ENCODE data around the gene CASP7. TPM values are rescaled to one million over a fixed set of nuclear protein-coding genes. Genes with fewer than 3 reads are reported as not detected.

Gene CASP7
- total RNA-seq, 2 donors from 2014 or later: 14.3 to 18.3 TPM

Small RNAs within 50 kb of the gene (microRNA-seq; reads per million reads assigned to microRNA genes)
- 0 reads per million in 2 donors for gene MIR4483

Other genes with a start within 250 kb of the CASP7 start
- not detected for gene HABP2, start 126.9 kb upstream of the CASP7 start, total RNA-seq
- gene NRAP, start 15.9 kb upstream of the CASP7 start, total RNA-seq: 100 to 1,000 TPM; 290 to 327 TPM
- not detected for gene PLEKHS1, start 71.8 kb downstream of the CASP7 start, total RNA-seq
- gene DCLRE1A, start 174.2 kb downstream of the CASP7 start, total RNA-seq: 1 to 10 TPM; 4.8 to 5.3 TPM
- gene NHLRC2, start 174.7 kb downstream of the CASP7 start, total RNA-seq: 10 to 100 TPM; 55.5 to 67.5 TPM

Data from left cardiac atrium (tissue), 2 donors.